Measurements from ENCODE around the gene CRNKL1.

DNA sequence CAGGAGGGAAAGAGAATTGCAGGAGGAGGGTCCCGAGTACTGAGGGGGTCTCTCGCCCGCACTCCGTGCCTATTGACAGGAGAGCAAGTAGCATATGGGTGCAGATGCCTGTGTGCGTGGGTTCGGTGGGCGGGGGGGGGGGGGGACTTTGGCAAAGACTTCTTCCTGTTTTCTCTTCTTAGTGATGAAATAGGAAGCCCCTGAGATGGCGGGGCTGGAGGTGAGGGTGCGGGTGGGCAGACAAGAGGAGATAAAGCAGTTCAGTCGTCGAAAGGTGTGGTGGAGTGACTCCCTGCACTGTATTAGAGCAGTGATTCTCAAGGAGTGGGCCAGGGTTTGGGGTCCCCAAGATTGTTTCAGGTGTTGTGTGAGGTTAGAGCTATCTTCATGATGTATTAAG is 31.4 kb downstream of the CRNKL1 start:
- TF ChIP-seq, protein P1, sequence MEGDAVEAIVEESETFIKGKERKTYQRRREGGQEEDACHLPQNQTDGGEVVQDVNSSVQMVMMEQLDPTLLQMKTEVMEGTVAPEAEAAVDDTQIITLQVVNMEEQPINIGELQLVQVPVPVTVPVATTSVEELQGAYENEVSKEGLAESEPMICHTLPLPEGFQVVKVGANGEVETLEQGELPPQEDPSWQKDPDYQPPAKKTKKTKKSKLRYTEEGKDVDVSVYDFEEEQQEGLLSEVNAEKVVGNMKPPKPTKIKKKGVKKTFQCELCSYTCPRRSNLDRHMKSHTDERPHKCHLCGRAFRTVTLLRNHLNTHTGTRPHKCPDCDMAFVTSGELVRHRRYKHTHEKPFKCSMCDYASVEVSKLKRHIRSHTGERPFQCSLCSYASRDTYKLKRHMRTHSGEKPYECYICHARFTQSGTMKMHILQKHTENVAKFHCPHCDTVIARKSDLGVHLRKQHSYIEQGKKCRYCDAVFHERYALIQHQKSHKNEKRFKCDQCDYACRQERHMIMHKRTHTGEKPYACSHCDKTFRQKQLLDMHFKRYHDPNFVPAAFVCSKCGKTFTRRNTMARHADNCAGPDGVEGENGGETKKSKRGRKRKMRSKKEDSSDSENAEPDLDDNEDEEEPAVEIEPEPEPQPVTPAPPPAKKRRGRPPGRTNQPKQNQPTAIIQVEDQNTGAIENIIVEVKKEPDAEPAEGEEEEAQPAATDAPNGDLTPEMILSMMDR (conservative IDR thresholded peaks at IDR 0.05 in 1 of 2, IDR thresholded peaks at IDR 0.05 in 1 of 2; ENCODE audit: extremely low read depth in 1 of 2, insufficient read depth in 1 of 2, low read depth in 1 of 2, low read length in 2 of 2), result no peak
- no peak for TF ChIP-seq EZH2 (IDR thresholded peaks at IDR 0.05; ENCODE audit: borderline replicate concordance, low read length)
